Thyroid gland (tissue), 4 donors: ENCODE results near the gene SCARF2. TPM values are rescaled to one million over a fixed set of nuclear protein-coding genes. Genes with fewer than 3 reads are reported as not detected.

Source experiments
- DNase-seq, 2 donors: peaks; one replicate each; pipeline ENCODE4 v3.0.0-alpha.2; 2019
- H3K27ac ChIP-seq, 3 donors: fragments of 200-600 bp; sonication (generic); 1 replicate in 2 of 3; 2 replicates in 1 of 3; pipeline ENCODE4 v1.5.1; 2016 to 2019; ENCODE audit warnings: mild to moderate bottlenecking in 1 of 3, moderate library complexity in 1 of 3
- H3K27me3 ChIP-seq: fragments of 200-600 bp; sonication (generic); one replicate; pipeline ENCODE4 v1.5.1; 2019
- H3K36me3 ChIP-seq, 2 donors: fragments of 200-600 bp; sonication (generic); one replicate each; pipeline ENCODE4 v1.5.1; 2016 to 2019
- H3K4me1 ChIP-seq, 2 donors: fragments of 200-600 bp; sonication (generic); one replicate each; pipeline ENCODE4 v1.5.1; 2017 to 2019
- H3K4me3 ChIP-seq, 3 donors: fragments of 200-600 bp; sonication (generic); replicated peaks in 1 of 3; 1 replicate in 2 of 3; 2 replicates in 1 of 3; pipeline ENCODE4 v1.5.1; 2016; ENCODE audit warnings: mild to moderate bottlenecking in 1 of 3
- H3K9me3 ChIP-seq: fragments of 200-600 bp; sonication (generic); one replicate; pipeline ENCODE4 v1.5.1; 2017
- POLR2A ChIP-seq, 2 donors: fragments of 450-650 bp; IDR thresholded peaks; one replicate each; pipeline ENCODE4 v1.6.1; 2017; ENCODE audit warnings: antibody characterized with exemption in 2 of 2, mild to moderate bottlenecking in 2 of 2, moderate library complexity in 1 of 2
- WGBS, 2 donors: methylation state at CpG; one replicate each; pipeline ENCODE4 v1.1.5; 2017; 5-methylcytosine and 5-hydroxymethylcytosine counted together
- intact Hi-C: fragments of 100-400 bp; cut with DNase I; formaldehyde crosslinking; loops from one replicate; pipeline ENCODE4 v1.15.1; 2023
- total RNA-seq, 4 donors: library from RNA; depleted of rRNA; stranded (reverse); fragments of >200 nt; gene quantifications; one replicate each; pipeline ENCODE4 v1.2.3, GENCODE V29; 2016
- TF ChIP-seq, protein P1 (sequence below), 6 experiments: fragments of 200-600 bp in 3 of 6; fragments of 450-650 bp in 3 of 6; sonication (generic) in 3 of 6; IDR thresholded peaks; one replicate each; pipeline ENCODE4 v1.5.1; 2016 to 2019; ENCODE audit warnings: antibody characterized with exemption in 6 of 6, mild to moderate bottlenecking in 2 of 6, inconsistent platforms in 1 of 6, moderate library complexity in 1 of 6

The SCARF2 gene
- total RNA-seq, 4 donors from 2014 or later = 14.4 to 23.1 (median 20.4) TPM

GRCh38 chr22:20423008-20423905 lies 14.4 kb downstream of the SCARF2 start:
- Histone ChIP-seq H3K4me1 (no peaks in the 10 kb centered on the region), H3K9me3 (no peaks in the 10 kb centered on the region), H3K27ac (peak overlapping the region in 1 of 3 donors; percentile 20), H3K4me3 (no peak overlapping the region), H3K36me3 (no peaks in the 10 kb centered on the region), H3K27me3 (no peaks in the 10 kb centered on the region)
- TF ChIP-seq, protein P1, sequence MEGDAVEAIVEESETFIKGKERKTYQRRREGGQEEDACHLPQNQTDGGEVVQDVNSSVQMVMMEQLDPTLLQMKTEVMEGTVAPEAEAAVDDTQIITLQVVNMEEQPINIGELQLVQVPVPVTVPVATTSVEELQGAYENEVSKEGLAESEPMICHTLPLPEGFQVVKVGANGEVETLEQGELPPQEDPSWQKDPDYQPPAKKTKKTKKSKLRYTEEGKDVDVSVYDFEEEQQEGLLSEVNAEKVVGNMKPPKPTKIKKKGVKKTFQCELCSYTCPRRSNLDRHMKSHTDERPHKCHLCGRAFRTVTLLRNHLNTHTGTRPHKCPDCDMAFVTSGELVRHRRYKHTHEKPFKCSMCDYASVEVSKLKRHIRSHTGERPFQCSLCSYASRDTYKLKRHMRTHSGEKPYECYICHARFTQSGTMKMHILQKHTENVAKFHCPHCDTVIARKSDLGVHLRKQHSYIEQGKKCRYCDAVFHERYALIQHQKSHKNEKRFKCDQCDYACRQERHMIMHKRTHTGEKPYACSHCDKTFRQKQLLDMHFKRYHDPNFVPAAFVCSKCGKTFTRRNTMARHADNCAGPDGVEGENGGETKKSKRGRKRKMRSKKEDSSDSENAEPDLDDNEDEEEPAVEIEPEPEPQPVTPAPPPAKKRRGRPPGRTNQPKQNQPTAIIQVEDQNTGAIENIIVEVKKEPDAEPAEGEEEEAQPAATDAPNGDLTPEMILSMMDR (IDR thresholded peaks at IDR 0.05) = no peak
- no peak for TF ChIP-seq POLR2A (IDR thresholded peaks at IDR 0.05)
- 78 to 79% methylated on average over 12 to 14 of the region's 20 CpGs for WGBS, 2 donors
- intact Hi-C loops = loop anchor here (5.0 kb wide), 1 partner anchor 74 kb away; the partner anchor contains the start of gene KLHL22
- no peak for DNase-seq

- WGBS, 2 donors = 63 to 76% methylated on average over 21 of the region's 21 CpGs
- TF ChIP-seq, protein P1 (IDR thresholded peaks at IDR 0.05) = no peak
- TF ChIP-seq POLR2A (IDR thresholded peaks at IDR 0.05) = no peak
- Histone ChIP-seq H3K9me3 (no peaks in the 10 kb centered on the region), H3K4me3 (no peak overlapping the region), H3K4me1 (no peaks in the 10 kb centered on the region), H3K36me3 (no peaks in the 10 kb centered on the region), H3K27ac (no peak overlapping the region), H3K27me3 (no peaks in the 10 kb centered on the region)
- DNase-seq = no peak
- intact Hi-C loops = loop anchor here (5.0 kb wide), 1 partner anchor 75 kb away; the partner anchor contains the start of gene KLHL22
Observed at GRCh38 chr22:20422271-20423007, 15.2 kb downstream of the SCARF2 start.

GRCh38 chr22:20421507-20421874 lies 16.1 kb downstream of the SCARF2 start:
- 87 to 89% methylated on average over 7 of the region's 7 CpGs for WGBS, 2 donors
- H3K9me3 ChIP-seq = no peaks in the 10 kb centered on the region
- H3K27me3 ChIP-seq = no peaks in the 10 kb centered on the region
- intact Hi-C loops = loop anchor here (5.0 kb wide), 1 partner anchor 76 kb away; the partner anchor contains the start of gene KLHL22
- no peaks in the 10 kb centered on the region for H3K36me3 ChIP-seq
- no peak for TF ChIP-seq POLR2A (IDR thresholded peaks at IDR 0.05)
- TF ChIP-seq, protein P1 (IDR thresholded peaks at IDR 0.05) = no peak
- no peak for DNase-seq
- no peaks in the 10 kb centered on the region for H3K4me1 ChIP-seq
- H3K27ac ChIP-seq = no peak overlapping the region
- no peak overlapping the region for H3K4me3 ChIP-seq

GRCh38 chr22:20420157-20420842 lies 17.3 kb downstream of the SCARF2 start:
- 84 to 95% methylated on average over 7 to 11 of the region's 11 CpGs for WGBS, 2 donors
- Histone ChIP-seq H3K27ac (no peak overlapping the region), H3K36me3 (no peaks in the 10 kb centered on the region), H3K4me1 (no peaks in the 10 kb centered on the region), H3K4me3 (no peak overlapping the region), H3K27me3 (no peaks in the 10 kb centered on the region), H3K9me3 (no peaks in the 10 kb centered on the region)
- TF ChIP-seq, protein P1 (IDR thresholded peaks at IDR 0.05) = no peak
- TF ChIP-seq POLR2A (IDR thresholded peaks at IDR 0.05) = no peak
- no peak for DNase-seq
- intact Hi-C loops = loop anchor here (5.0 kb wide), 1 partner anchor 77 kb away; the partner anchor contains the start of gene KLHL22
